Measurements from ENCODE around the gene CCDC92B. TPM values are rescaled to one million over a fixed set of nuclear protein-coding genes. Genes with fewer than 3 reads are reported as not detected.

The CCDC92B gene
- polyA plus RNA-seq, 1 experiment = 0.02 TPM

DNA sequence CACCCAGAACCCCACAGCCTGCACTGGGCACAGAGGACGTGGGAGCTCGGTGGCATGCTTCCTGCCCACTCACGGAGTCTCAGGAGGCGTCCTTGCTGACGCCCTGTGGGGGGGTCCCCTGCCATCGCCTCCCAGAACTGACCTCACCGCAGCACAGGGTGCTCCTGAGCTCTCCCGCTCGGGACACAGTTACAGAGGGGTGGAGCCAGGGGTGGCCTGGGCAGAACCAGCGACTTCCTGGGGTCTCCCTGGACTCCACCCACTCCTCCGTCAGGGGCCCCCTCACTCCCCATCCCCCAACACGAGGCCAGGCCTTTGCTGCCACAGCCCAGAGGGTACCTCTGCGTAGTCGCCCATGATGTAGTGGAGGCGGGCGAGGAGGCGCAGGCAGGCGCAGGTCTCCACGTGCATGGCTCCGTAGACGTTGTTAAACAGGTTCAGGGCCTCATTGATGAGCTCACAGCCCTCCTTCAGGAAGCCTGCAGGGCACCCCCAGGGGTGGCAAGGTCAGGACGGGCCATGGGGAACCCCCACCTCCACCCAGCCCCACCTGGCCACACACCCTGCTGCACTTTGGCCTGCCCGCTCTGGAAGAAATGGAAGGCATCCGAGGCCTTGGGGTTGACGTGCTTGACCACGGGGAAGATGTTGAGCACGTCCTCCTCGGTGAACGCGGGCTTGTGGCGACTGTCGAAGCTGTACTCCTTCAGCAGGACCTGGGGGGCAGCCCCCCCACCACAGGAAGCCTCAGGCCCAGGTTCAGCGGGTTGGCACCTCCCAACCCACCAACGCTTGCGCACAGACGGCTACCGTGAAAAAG is 55.7 kb downstream of the CCDC92B start:
- Histone ChIP-seq H3K4me3 (ENCODE audit: low read depth, low read length) (no peak overlapping the region), H3K36me3 (ENCODE audit: control insufficient read depth, insufficient read depth, low read length) (peaks cover 28% of the 10 kb centered on the region), H3K27me3 (ENCODE audit: control insufficient read depth, insufficient read depth, low read length) (no peaks in the 10 kb centered on the region)
- DNase-seq (ENCODE audit: low read depth) = no peak
- ChIA-PET POLR2A (no interaction called here), CTCF (no interaction called here)
- TF ChIP-seq, protein P1, sequence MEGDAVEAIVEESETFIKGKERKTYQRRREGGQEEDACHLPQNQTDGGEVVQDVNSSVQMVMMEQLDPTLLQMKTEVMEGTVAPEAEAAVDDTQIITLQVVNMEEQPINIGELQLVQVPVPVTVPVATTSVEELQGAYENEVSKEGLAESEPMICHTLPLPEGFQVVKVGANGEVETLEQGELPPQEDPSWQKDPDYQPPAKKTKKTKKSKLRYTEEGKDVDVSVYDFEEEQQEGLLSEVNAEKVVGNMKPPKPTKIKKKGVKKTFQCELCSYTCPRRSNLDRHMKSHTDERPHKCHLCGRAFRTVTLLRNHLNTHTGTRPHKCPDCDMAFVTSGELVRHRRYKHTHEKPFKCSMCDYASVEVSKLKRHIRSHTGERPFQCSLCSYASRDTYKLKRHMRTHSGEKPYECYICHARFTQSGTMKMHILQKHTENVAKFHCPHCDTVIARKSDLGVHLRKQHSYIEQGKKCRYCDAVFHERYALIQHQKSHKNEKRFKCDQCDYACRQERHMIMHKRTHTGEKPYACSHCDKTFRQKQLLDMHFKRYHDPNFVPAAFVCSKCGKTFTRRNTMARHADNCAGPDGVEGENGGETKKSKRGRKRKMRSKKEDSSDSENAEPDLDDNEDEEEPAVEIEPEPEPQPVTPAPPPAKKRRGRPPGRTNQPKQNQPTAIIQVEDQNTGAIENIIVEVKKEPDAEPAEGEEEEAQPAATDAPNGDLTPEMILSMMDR (IDR thresholded peaks at IDR 0.05; ENCODE audit: insufficient read depth, low read depth, low read length) = no peak

DNA sequence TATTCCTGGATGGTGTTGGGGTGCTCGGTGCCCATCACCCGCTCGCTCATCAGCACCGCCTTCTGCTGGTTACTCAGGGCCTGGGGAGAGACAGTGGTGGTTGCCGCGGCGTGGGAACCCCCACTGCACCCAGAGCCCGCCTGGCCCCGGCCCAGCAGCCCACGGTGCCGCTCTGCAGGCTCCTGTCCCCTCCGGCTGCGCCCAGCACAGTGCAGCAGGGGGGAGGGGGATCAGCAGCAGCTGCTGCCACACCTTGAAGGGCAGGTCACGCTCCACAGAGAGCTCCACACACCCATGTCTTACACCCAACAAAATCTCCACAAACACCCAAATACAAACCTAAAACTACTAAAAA is 56.7 kb downstream of the CCDC92B start:
- ChIA-PET POLR2A (no interaction called here), CTCF (no interaction called here)
- Histone ChIP-seq H3K36me3 (ENCODE audit: control insufficient read depth, insufficient read depth, low read length) (peaks cover 21% of the 10 kb centered on the region), H3K4me3 (ENCODE audit: low read depth, low read length) (no peak overlapping the region), H3K27me3 (ENCODE audit: control insufficient read depth, insufficient read depth, low read length) (no peaks in the 10 kb centered on the region)
- TF ChIP-seq, protein P1 (IDR thresholded peaks at IDR 0.05; ENCODE audit: insufficient read depth, low read depth, low read length) = no peak
- DNase-seq (ENCODE audit: low read depth) = no peak

DNA sequence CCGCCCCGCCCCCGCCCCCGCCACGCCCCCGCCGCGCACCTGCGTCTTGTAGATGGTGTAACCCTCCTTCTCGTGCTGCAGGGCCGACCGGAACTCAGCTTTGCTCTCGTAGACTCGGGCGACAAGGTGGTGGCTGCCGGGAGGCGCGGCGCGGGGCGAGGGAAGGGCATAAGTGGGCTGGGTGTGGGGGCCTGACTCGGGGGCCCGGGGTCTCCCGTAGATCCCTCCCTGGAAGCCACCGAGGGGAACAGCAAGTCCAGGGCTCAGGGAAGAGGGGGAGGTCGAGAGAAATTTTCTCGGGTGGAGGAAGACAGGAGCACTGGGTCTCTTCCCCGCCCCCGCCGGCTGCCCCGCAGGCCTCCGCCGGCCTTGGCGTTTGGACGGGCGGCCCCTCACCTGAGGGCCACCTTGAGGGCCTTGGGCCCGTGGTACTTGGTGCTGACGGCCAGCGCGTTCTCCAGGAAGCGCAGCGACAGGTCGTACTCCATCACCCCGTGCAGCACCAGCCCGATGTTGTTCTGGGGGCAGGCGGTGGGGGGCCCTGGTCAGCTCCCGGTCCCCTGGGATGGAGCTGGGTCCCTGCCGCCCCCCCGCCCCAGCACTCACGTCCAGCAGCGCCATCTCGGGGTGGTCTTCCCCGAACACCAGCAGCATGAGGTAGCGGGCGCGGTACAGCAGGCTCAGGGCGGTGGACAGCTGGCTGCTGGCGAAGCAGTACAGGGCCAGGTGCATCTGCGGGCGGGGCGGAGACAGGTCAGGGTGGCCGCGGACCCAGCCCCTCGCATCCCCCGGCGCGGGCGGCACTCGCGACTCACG is 57.3 kb downstream of the CCDC92B start:
- DNase-seq (ENCODE audit: low read depth) = no peak
- ChIA-PET CTCF (no interaction called here), POLR2A (no interaction called here)
- H3K27me3 ChIP-seq (ENCODE audit: control insufficient read depth, insufficient read depth, low read length) = no peaks in the 10 kb centered on the region
- TF ChIP-seq, protein P1 (IDR thresholded peaks at IDR 0.05; ENCODE audit: insufficient read depth, low read depth, low read length) = no peak
- H3K36me3 ChIP-seq (ENCODE audit: control insufficient read depth, insufficient read depth, low read length) = peaks cover 18% of the 10 kb centered on the region
- no peak overlapping the region for H3K4me3 ChIP-seq (ENCODE audit: low read depth, low read length)

DNA sequence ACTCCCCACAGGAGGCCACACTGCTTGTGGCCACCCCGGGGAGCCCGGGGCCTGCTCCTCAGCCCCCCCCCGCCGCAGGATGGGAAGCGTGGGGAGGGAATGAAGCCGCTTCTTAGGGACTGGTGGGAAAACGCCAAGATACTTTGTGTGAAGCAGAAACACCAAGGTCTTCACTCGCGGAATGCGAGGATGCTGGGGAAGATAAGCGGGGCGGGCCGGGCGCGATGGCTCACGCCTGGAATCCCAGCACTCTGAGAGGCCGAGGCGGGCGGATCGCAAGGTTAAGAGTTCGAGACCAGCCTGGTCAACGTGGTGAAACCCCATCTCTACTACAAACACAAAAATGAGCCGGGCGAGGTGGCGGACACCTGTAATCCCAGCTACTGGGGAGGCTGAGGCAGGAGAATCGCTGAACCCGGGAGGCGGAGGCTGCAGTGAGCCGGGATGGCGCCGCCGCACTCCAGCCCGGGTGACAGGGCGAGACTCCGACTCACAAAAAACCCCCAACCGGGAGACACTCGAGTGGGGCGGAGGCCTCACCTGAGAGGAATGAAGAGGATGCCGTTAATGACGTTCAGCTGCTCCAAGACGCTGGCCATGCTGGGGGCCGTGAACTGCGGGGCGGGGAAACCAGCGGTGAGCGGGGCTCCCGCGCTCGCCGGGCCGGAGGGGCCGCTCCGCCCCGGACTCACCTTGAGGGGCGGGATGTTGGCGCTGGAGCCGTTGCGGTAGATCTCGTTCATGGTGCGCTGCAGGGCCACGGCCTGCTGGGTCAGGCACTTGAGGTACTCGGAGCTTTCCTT is 58.2 kb downstream of the CCDC92B start:
- POLR2A ChIA-PET = no interaction called here

More for the DNA sequence above, 58.2 kb downstream of the CCDC92B start:
- H3K36me3 ChIP-seq (ENCODE audit: control insufficient read depth, insufficient read depth, low read length) = peaks cover 15% of the 10 kb centered on the region
- CTCF ChIA-PET = no interaction called here
- no peaks in the 10 kb centered on the region for H3K27me3 ChIP-seq (ENCODE audit: control insufficient read depth, insufficient read depth, low read length)
- no peak overlapping the region for H3K4me3 ChIP-seq (ENCODE audit: low read depth, low read length)
- TF ChIP-seq, protein P1 (IDR thresholded peaks at IDR 0.05; ENCODE audit: insufficient read depth, low read depth, low read length) = no peak
- no peak for DNase-seq (ENCODE audit: low read depth)

All from BJ (cell line).